Measurements from ENCODE around the gene ARR3.
"Not testable (repeated sequence)": the region's sequence is repeated elsewhere in the genome, so short reads cannot be mapped to it uniquely, and the experiment has no call there.

- TF ChIP-seq CTCF, POLR2A (IDR thresholded peaks at IDR 0.05): not testable (repeated sequence)
Measured at GRCh38 chrX:70243601-70244000, 24.5 kb upstream of the ARR3 start.
